Measurements from ENCODE around the gene STXBP4.
A peak's percentile ranks its signal among the peaks of the same experiment; 100 is the strongest.

Gene STXBP4

GRCh38 chr17:54968988-54969332, 395 bp downstream of the STXBP4 start:
- peaks cover 44% of the 10 kb centered on the region for H3K79me2 ChIP-seq (ENCODE audit: insufficient read depth, low read depth)
- TF ChIP-seq CTCF (conservative IDR thresholded peaks at IDR 0.05; ENCODE audit: low read depth, low read length), result no peak
- peak overlapping the region; percentile 83 for H3K9ac ChIP-seq
- no peaks in the 10 kb centered on the region for H3K27me3 ChIP-seq (ENCODE audit: insufficient read depth, low read depth)
- 0 out of 2 replicates have a peak, but pooled peaks cover 2% of the 10 kb centered on the region for H3K36me3 ChIP-seq (ENCODE audit: insufficient read depth)
- peak overlapping the region; percentile 97 for H2AFZ ChIP-seq (ENCODE audit: low read depth)
- no peak overlapping the region for H3K4me3 ChIP-seq (IDR thresholded peaks at IDR 0.05; ENCODE audit: insufficient read depth, low read depth, low read length)
- peak overlapping the region; percentile 72 for H3K27ac ChIP-seq
- H3K4me2 ChIP-seq, result peak overlapping the region; percentile 68
- peaks cover 24% of the 10 kb centered on the region for H3K4me1 ChIP-seq (ENCODE audit: low read depth, poor library complexity, severe bottlenecking)
- H4K20me1 ChIP-seq (ENCODE audit: insufficient read depth), result no peaks in the 10 kb centered on the region

GRCh38 chr17:54969658-54970572, 1.4 kb downstream of the STXBP4 start:
- no peaks in the 10 kb centered on the region for H3K27me3 ChIP-seq (ENCODE audit: insufficient read depth, low read depth)
- H3K79me2 ChIP-seq (ENCODE audit: insufficient read depth, low read depth), result peaks cover 42% of the 10 kb centered on the region
- peak overlapping the region; percentile 72 for H3K27ac ChIP-seq
- H3K36me3 ChIP-seq (ENCODE audit: insufficient read depth), result no peaks in the 10 kb centered on the region
- no peaks in the 10 kb centered on the region for H4K20me1 ChIP-seq (ENCODE audit: insufficient read depth)
- peak overlapping the region; percentile 83 for H3K9ac ChIP-seq
- peaks cover 24% of the 10 kb centered on the region for H3K4me1 ChIP-seq (ENCODE audit: low read depth, poor library complexity, severe bottlenecking)
- peak overlapping the region; percentile 68 for H3K4me2 ChIP-seq
- no peak for TF ChIP-seq CTCF (conservative IDR thresholded peaks at IDR 0.05; ENCODE audit: low read depth, low read length)
- H3K4me3 ChIP-seq (IDR thresholded peaks at IDR 0.05; ENCODE audit: insufficient read depth, low read depth, low read length), result no peak overlapping the region
- H2AFZ ChIP-seq (ENCODE audit: low read depth), result peak overlapping the region; percentile 97; the same call in 1 of the 2 replicates

- no peak for TF ChIP-seq CTCF (conservative IDR thresholded peaks at IDR 0.05; ENCODE audit: low read depth, low read length)
- H2AFZ ChIP-seq (ENCODE audit: low read depth), result no peak overlapping the region
- H3K27me3 ChIP-seq (ENCODE audit: insufficient read depth, low read depth), result no peaks in the 10 kb centered on the region
- no peak overlapping the region for H3K4me2 ChIP-seq
- no peaks in the 10 kb centered on the region for H4K20me1 ChIP-seq (ENCODE audit: insufficient read depth)
- no peak overlapping the region for H3K27ac ChIP-seq
- H3K9ac ChIP-seq, result no peak overlapping the region
- H3K79me2 ChIP-seq (ENCODE audit: insufficient read depth, low read depth), result peaks cover 30% of the 10 kb centered on the region
- H3K4me3 ChIP-seq (IDR thresholded peaks at IDR 0.05; ENCODE audit: insufficient read depth, low read depth, low read length), result no peak overlapping the region
- peaks cover 27% of the 10 kb centered on the region for H3K4me1 ChIP-seq (ENCODE audit: low read depth, poor library complexity, severe bottlenecking)
- no peaks in the 10 kb centered on the region for H3K36me3 ChIP-seq (ENCODE audit: insufficient read depth)
Observed at GRCh38 chr17:54971147-54971546, 2.6 kb downstream of the STXBP4 start.

- peaks cover 22% of the 10 kb centered on the region for H3K4me1 ChIP-seq (ENCODE audit: low read depth, poor library complexity, severe bottlenecking)
- no peak overlapping the region for H3K4me2 ChIP-seq
- H3K36me3 ChIP-seq (ENCODE audit: insufficient read depth), result no peaks in the 10 kb centered on the region
- no peaks in the 10 kb centered on the region for H3K27me3 ChIP-seq (ENCODE audit: insufficient read depth, low read depth)
- peaks cover 22% of the 10 kb centered on the region for H3K79me2 ChIP-seq (ENCODE audit: insufficient read depth, low read depth)
- no peak for TF ChIP-seq CTCF (conservative IDR thresholded peaks at IDR 0.05; ENCODE audit: low read depth, low read length)
- no peaks in the 10 kb centered on the region for H4K20me1 ChIP-seq (ENCODE audit: insufficient read depth)
- no peak overlapping the region for H2AFZ ChIP-seq (ENCODE audit: low read depth)
- no peak overlapping the region for H3K9ac ChIP-seq
- H3K27ac ChIP-seq, result no peak overlapping the region
- H3K4me3 ChIP-seq (IDR thresholded peaks at IDR 0.05; ENCODE audit: insufficient read depth, low read depth, low read length), result no peak overlapping the region
Observed at GRCh38 chr17:54971901-54972300, 3.3 kb downstream of the STXBP4 start.

Measured in KMS-11 (cell line).